ENCODE measurements around the gene MRPS2. TPM values are rescaled to one million over a fixed set of nuclear protein-coding genes. Genes with fewer than 3 reads are reported as not detected.

Gene MRPS2
- total RNA-seq, 2 experiments from 2014 or later: 20.8 to 23.2 TPM

GRCh38 chr9:135461936-135462335, 38.5 kb upstream of the MRPS2 start:
- intact Hi-C loops (cut with DNase I, micrococcal nuclease): no loop called here
- Histone ChIP-seq H3K4me1 (ENCODE audit: insufficient read depth, low read length) (no peaks in the 10 kb centered on the region), H3K27me3 (ENCODE audit: control insufficient read depth in 1 of 2, insufficient read depth in 2 of 2, low read length in 2 of 2) (peaks cover 0 to 4% of the 10 kb centered on the region in 2 experiments), H3K4me3 (ENCODE audit: low read length) (no peak overlapping the region), H3K27ac (ENCODE audit: low read depth in 1 of 2, low read length in 2 of 2) (no peak overlapping the region), H3K9me3 (ENCODE audit: control insufficient read depth in 1 of 2, insufficient read depth in 1 of 2, low read length in 2 of 2) (no peaks in the 10 kb centered on the region), H3K36me3 (ENCODE audit: insufficient read depth, low read length) (no peaks in the 10 kb centered on the region)
- ChIA-PET POLR2A (no interaction called here), CTCF (no interaction called here)
- no peaks in the 10 kb centered on the region for H3K9me3 Mint-ChIP-seq
- no peak for ATAC-seq (ENCODE audit: poor library complexity)
- no peak overlapping the region for H3K4me3 Mint-ChIP-seq
- no peaks in the 10 kb centered on the region for H3K4me1 Mint-ChIP-seq (ENCODE audit: low read depth)
- no peak for TF ChIP-seq CTCF (IDR thresholded peaks at IDR 0.05)
- no peaks in the 10 kb centered on the region for H3K36me3 Mint-ChIP-seq (ENCODE audit: low read depth)
- peaks cover 52% of the 10 kb centered on the region for H3K27me3 Mint-ChIP-seq
- no peak for DNase-seq
- H3K27ac Mint-ChIP-seq: no peak overlapping the region

DNA sequence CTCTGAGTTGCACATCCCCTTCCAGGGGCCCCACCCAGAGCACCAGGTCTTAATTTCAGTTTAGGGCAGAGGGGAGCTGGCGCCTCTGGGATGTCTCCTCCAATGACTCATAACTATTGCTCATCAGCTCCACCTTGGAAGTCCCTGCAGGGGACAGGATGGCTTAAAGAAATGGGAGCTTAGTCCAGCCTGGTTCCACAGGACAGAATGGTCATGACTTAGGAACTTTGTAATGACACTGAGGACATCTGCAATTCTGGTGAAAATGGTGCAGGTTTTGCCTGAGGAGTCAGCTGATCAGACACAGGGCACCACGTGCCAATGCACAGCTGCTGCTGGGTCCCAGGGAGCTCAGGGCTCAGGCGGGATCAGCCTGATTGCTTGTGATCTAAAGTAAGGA, 37.3 kb upstream of the MRPS2 start:
- no peaks in the 10 kb centered on the region for H3K36me3 Mint-ChIP-seq (ENCODE audit: low read depth)
- CTCF ChIA-PET: no interaction called here
- Histone ChIP-seq H3K9me3 (ENCODE audit: control insufficient read depth in 1 of 2, insufficient read depth in 1 of 2, low read length in 2 of 2) (no peaks in the 10 kb centered on the region), H3K36me3 (ENCODE audit: insufficient read depth, low read length) (no peaks in the 10 kb centered on the region), H3K4me1 (ENCODE audit: insufficient read depth, low read length) (peaks cover 2% of the 10 kb centered on the region), H3K27me3 (ENCODE audit: control insufficient read depth in 1 of 2, insufficient read depth in 2 of 2, low read length in 2 of 2) (peaks cover 0 to 2% of the 10 kb centered on the region in 2 experiments), H3K4me3 (ENCODE audit: low read length) (no peak overlapping the region), H3K27ac (ENCODE audit: low read depth in 1 of 2, low read length in 2 of 2) (no peak overlapping the region)
- H3K9me3 Mint-ChIP-seq: no peaks in the 10 kb centered on the region
- intact Hi-C loops (cut with DNase I, micrococcal nuclease): no loop called here
- POLR2A ChIA-PET: no interaction called here
- DNase-seq (no peak), ATAC-seq (ENCODE audit: poor library complexity) (no peak)
- H3K4me1 Mint-ChIP-seq (ENCODE audit: low read depth): no peaks in the 10 kb centered on the region
- no peak overlapping the region for H3K4me3 Mint-ChIP-seq
- no peak overlapping the region for H3K27ac Mint-ChIP-seq
- H3K27me3 Mint-ChIP-seq: peaks cover 50% of the 10 kb centered on the region
- TF ChIP-seq CTCF (IDR thresholded peaks at IDR 0.05): no peak

- Histone ChIP-seq H3K27ac (ENCODE audit: low read depth in 1 of 2, low read length in 2 of 2) (no peak overlapping the region), H3K27me3 (ENCODE audit: control insufficient read depth in 1 of 2, insufficient read depth in 2 of 2, low read length in 2 of 2) (peaks cover 0 to 2% of the 10 kb centered on the region in 2 experiments), H3K9me3 (ENCODE audit: control insufficient read depth in 1 of 2, insufficient read depth in 1 of 2, low read length in 2 of 2) (no peaks in the 10 kb centered on the region), H3K4me3 (ENCODE audit: low read length) (no peak overlapping the region), H3K4me1 (ENCODE audit: insufficient read depth, low read length) (peaks cover 12% of the 10 kb centered on the region), H3K36me3 (ENCODE audit: insufficient read depth, low read length) (no peaks in the 10 kb centered on the region)
- no peak for ATAC-seq (ENCODE audit: poor library complexity)
- POLR2A ChIA-PET: no interaction called here
- H3K27me3 Mint-ChIP-seq: peaks cover 53% of the 10 kb centered on the region
- no peak for TF ChIP-seq CTCF (IDR thresholded peaks at IDR 0.05)
- CTCF ChIA-PET: no interaction called here
- no peaks in the 10 kb centered on the region for H3K9me3 Mint-ChIP-seq
- H3K36me3 Mint-ChIP-seq (ENCODE audit: low read depth): no peaks in the 10 kb centered on the region
- no peak for DNase-seq
- H3K4me3 Mint-ChIP-seq: no peak overlapping the region
- intact Hi-C loops (cut with DNase I, micrococcal nuclease): no loop called here
- no peak overlapping the region for H3K27ac Mint-ChIP-seq
- H3K4me1 Mint-ChIP-seq (ENCODE audit: low read depth): peaks cover 6% of the 10 kb centered on the region
Measured at GRCh38 chr9:135464181-135464580, 36.3 kb upstream of the MRPS2 start.

Measured in CD4-positive, alpha-beta T cell (primary cell).